LNCAP (cell line): ENCODE measurements around the gene BPI.

Source experiments
- TF ChIP-seq, protein P1 (sequence below): fragments of 450-650 bp; IDR thresholded peaks from 2 replicates; pipeline ENCODE4 v1.5.1; 2017; ENCODE audit warnings: mild to moderate bottlenecking

The BPI gene

GRCh38 chr20:38342713-38343310, 38.9 kb downstream of the BPI start:
- TF ChIP-seq, protein P1, sequence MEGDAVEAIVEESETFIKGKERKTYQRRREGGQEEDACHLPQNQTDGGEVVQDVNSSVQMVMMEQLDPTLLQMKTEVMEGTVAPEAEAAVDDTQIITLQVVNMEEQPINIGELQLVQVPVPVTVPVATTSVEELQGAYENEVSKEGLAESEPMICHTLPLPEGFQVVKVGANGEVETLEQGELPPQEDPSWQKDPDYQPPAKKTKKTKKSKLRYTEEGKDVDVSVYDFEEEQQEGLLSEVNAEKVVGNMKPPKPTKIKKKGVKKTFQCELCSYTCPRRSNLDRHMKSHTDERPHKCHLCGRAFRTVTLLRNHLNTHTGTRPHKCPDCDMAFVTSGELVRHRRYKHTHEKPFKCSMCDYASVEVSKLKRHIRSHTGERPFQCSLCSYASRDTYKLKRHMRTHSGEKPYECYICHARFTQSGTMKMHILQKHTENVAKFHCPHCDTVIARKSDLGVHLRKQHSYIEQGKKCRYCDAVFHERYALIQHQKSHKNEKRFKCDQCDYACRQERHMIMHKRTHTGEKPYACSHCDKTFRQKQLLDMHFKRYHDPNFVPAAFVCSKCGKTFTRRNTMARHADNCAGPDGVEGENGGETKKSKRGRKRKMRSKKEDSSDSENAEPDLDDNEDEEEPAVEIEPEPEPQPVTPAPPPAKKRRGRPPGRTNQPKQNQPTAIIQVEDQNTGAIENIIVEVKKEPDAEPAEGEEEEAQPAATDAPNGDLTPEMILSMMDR, result no peak

DNA sequence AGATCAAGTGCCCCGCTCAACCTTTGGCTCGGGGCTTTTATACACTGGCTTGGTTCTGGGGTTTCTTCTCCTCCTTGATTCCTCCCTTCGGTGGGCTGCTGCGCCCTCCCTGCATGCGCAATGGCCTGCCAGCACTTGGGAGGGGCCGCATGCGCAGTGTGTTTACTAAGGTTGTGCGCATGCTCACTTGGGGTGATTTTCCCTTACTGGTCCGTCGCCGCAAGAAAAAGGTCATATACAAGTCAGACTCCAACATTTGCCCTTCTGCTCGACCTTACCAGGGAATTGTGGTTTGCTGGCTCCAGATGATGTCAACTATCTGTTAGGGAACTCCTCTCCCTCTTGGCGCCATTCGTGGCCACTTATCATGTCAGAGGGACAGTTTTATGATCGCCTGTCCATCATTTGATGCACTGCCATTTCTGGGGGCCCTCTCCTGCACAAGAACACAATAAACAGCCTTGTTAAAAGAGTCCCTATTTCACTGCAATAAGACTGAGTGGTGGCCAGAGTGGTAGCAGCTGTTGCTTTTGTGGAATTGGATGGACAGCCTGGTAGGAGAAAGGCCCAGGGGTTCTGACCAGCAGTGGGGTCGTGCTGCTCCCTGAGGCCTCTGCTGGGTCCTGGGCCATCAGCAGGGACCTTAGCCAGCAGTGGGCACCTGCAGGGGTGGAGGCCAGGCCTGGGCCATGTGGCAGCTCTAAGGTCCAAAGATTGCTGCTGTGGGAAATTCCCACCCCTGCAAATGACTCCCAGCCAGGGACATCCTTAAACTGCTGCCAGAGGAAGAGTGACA, 39.6 kb downstream of the BPI start:
- TF ChIP-seq, protein P1, result no peak

DNA sequence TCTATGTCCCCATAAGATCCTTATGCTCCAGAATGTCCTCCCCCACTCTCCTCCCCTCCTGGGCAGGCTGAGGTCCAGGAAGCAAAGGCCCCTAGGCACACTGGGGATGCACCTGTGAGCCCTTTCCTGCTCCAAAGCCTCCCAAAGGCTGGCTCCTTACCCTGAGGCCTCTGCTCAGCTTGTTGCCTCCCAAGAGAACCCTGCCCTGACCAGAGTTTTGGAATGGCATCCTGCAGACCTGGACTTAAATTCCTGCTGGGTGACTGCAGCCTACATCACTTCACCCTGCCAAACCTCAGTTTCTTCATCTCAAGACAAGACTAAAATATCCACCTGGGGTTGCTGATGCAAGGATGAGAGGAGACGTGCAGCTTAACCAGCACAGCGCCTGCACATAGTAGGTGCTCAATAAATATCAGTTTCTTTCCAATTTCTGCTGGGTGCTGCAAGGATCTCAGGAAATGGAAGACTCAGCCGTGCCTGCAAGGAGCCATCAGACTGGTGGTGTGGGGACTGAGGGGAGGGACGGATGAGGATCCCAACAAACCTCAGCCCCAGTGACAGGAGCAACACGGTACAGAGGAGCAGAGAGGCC, 40.2 kb downstream of the BPI start:
- TF ChIP-seq, protein P1, result no peak

DNA sequence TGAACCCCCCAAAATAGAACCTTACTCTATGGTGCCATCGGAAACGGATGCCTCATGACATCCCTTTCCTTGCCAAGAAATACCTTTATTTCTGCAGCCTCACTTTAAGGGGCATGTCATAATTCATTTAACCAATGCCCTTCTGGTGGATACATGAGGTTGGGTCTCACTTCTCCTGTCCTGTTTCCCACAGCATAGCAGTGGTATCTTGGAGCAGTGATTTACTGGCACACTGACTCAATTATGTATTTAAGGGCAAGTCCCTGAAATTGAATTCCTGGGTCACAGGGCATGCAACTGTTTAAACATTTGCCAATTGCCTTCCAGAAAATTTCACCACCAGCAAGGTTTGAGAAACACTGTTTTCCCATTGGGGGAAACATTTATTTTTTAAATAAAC, 41.7 kb downstream of the BPI start:
- TF ChIP-seq, protein P1, result no peak

- TF ChIP-seq, protein P1, result no peak
These were observed 42.3 kb downstream of the BPI start, which contains the start of gene LBP for GRCh38 chr20:38346247-38346651. TSS of gene LBP (plus strand) at chr20:38346482. CDS start at chr20:38346517, 35 bp downstream.

DNA sequence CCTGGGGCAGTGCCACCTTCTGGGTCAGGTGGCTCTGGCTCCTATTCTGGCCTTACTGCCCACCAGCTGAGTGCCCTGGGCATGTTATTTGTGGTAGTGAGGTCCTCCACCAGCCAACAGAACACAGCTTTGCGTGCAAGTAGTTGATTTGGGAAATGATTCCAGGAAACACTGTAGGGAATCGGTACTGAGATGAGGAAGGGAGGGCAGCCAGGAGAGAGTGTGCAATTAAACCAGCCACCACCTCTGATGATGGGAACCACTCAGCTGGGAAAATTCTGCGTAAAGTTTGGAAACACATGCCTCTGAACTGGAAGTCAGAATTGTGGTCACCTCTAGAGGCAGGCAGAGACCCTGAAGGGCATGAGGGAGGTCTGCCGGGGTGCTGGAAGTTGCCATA, 42.8 kb downstream of the BPI start:
- TF ChIP-seq, protein P1, result no peak

DNA sequence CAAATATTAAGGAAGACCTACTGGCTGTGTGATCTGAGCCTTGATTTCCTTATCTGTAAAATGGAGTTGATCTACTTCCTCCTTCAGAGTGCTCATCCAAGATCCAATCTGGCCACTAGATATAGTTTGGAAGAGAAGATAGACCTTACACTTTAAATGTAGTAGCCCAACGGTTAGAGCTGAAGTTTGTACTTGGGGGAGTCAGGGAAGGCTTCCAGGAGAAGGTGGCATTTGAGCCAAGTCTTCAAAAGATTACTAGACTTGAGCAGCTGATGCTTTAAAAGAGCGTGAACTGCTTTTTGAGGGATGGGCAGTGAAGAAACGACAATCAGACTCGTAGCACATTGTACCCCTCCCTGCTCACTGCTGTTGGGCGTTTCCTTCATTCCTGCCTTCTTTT, 45.9 kb downstream of the BPI start:
- TF ChIP-seq, protein P1, result no peak
